Fibroblast of skin of scalp (primary cell): ENCODE measurements around the gene RERE.
"Not testable (repeated sequence)": the region's sequence is repeated elsewhere in the genome, so short reads cannot be mapped to it uniquely, and the experiment has no call there.

Source experiments
- DNase-seq: peaks from one replicate; pipeline ENCODE4 v3.0.0-alpha.2; 2013

Gene RERE

GRCh38 chr1:8396083-8396785, 421.2 kb downstream of the RERE start:
- DNase-seq: peak; percentile 63

- DNase-seq: no peak
These were observed 422.0 kb downstream of the RERE start for GRCh38 chr1:8395433-8395866.

- DNase-seq: peak; percentile 65
These were observed 422.8 kb downstream of the RERE start for GRCh38 chr1:8394456-8395321.

GRCh38 chr1:8392522-8392921, 424.9 kb downstream of the RERE start:
- DNase-seq: no peak

GRCh38 chr1:8390707-8391106, 426.7 kb downstream of the RERE start:
- DNase-seq: no peak

- DNase-seq: no peak
These were observed 427.4 kb downstream of the RERE start for GRCh38 chr1:8389958-8390535.

- no peak for DNase-seq
These were observed 428.5 kb downstream of the RERE start for GRCh38 chr1:8388732-8389562.

- DNase-seq: no peak
These were observed 431.2 kb downstream of the RERE start for GRCh38 chr1:8386247-8386646.

GRCh38 chr1:8384577-8384976, 432.9 kb downstream of the RERE start:
- DNase-seq: no peak

GRCh38 chr1:8384088-8384487, 433.4 kb downstream of the RERE start:
- no peak for DNase-seq

- DNase-seq: no peak
These were observed 434.6 kb downstream of the RERE start for GRCh38 chr1:8382608-8383505.

- peak; percentile 53 for DNase-seq
These were observed 435.4 kb downstream of the RERE start for GRCh38 chr1:8382051-8382505.

GRCh38 chr1:8381618-8382017, 435.8 kb downstream of the RERE start:
- no peak for DNase-seq

GRCh38 chr1:8380310-8380709, 437.1 kb downstream of the RERE start:
- not testable (repeated sequence) for DNase-seq

GRCh38 chr1:8379513-8380186, 437.8 kb downstream of the RERE start:
- no peak for DNase-seq

GRCh38 chr1:8378981-8379470, 438.4 kb downstream of the RERE start:
- DNase-seq: no peak

GRCh38 chr1:8378178-8378577, 439.3 kb downstream of the RERE start:
- no peak for DNase-seq

- no peak for DNase-seq
These were observed 440.0 kb downstream of the RERE start for GRCh38 chr1:8377271-8377981.

GRCh38 chr1:8376358-8376840, 441.0 kb downstream of the RERE start:
- DNase-seq: no peak

GRCh38 chr1:8374812-8375211, 442.6 kb downstream of the RERE start:
- DNase-seq: peak; percentile 42
